K562 (cell line): ENCODE results near the gene TULP4. TPM values are rescaled to one million over a fixed set of nuclear protein-coding genes. Genes with fewer than 3 reads are reported as not detected.

Experiments
- ARNT ChIP-seq, 2 experiments: fragments of 450-650 bp; IDR thresholded peaks; 2 replicates each; pipeline ENCODE4 v1.6.1; 2016; ENCODE audit warnings: mild to moderate bottlenecking in 1 of 2
- CREM ChIP-seq: IDR thresholded peaks from 2 replicates; pipeline ENCODE4 v1.6.1; 2014; ENCODE audit warnings: antibody characterized with exemption, low read depth
- DACH1 ChIP-seq: fragments of 450-650 bp; IDR thresholded peaks from 2 replicates; pipeline ENCODE4 v1.6.1; 2018; ENCODE audit not compliant: partially characterized antibody
- ERF ChIP-seq: fragments of 450-650 bp; formaldehyde crosslinking; IDR thresholded peaks from 2 replicates; pipeline ENCODE4 v1.4.0; 2020; ENCODE audit warnings: mild to moderate bottlenecking, mixed read lengths
- FOXJ3 ChIP-seq: sonication (generic); formaldehyde crosslinking; IDR thresholded peaks from 2 replicates; pipeline ENCODE4 v1.4.0; 2020; ENCODE audit warnings: mild to moderate bottlenecking, missing genetic modification reagents
- GATAD2B ChIP-seq: fragments of 450-650 bp; IDR thresholded peaks from 2 replicates; pipeline ENCODE4 v1.6.1; 2017; ENCODE audit warnings: mild to moderate bottlenecking, borderline replicate concordance
- ILF3 ChIP-seq: fragments of 450-650 bp; IDR thresholded peaks from 2 replicates; pipeline ENCODE4 v1.6.1; 2018; ENCODE audit warnings: antibody characterized with exemption, mild to moderate bottlenecking, moderate library complexity, borderline replicate concordance
- NR1H2 ChIP-seq: sonication (generic); formaldehyde crosslinking; IDR thresholded peaks from 2 replicates; pipeline ENCODE4 v1.4.0; 2020; ENCODE audit warnings: mild to moderate bottlenecking, missing genetic modification reagents
- PCBP1 ChIP-seq: fragments of 200-400 bp; formaldehyde crosslinking; IDR thresholded peaks from 2 replicates; pipeline ENCODE4 v1.6.1; 2018; ENCODE audit warnings: mild to moderate bottlenecking, low read depth, low read length; ENCODE audit not compliant: poor library complexity, severe bottlenecking
- PRMT5 ChIP-seq: sonication (generic); formaldehyde crosslinking; IDR thresholded peaks from 2 replicates; pipeline ENCODE4 v1.5.0; 2020; ENCODE audit warnings: missing genetic modification reagents
- SNIP1 ChIP-seq: fragments of 450-650 bp; IDR thresholded peaks from 2 replicates; pipeline ENCODE4 v1.7.1; 2017; ENCODE audit warnings: low read depth, mild to moderate bottlenecking
- YY1 ChIP-seq, 3 experiments: IDR thresholded peaks; 2 replicates each; pipeline ENCODE4 v1.6.1; 2011; ENCODE audit warnings: low read length in 2 of 3, mild to moderate bottlenecking in 2 of 3, moderate library complexity in 2 of 3, borderline replicate concordance in 1 of 3, control low read depth in 1 of 3, low read depth in 1 of 3; ENCODE audit not compliant: insufficient read depth in 3 of 3, insufficient replicate concordance in 2 of 3, control insufficient read depth in 1 of 3, insufficient read length in 1 of 3; ENCODE audit errors: extremely low read depth in 1 of 3
- ZBTB11 ChIP-seq, 3 experiments: fragments of 200-800 bp in 1 of 3; fragments of 250-450 bp in 1 of 3; fragments of 450-650 bp in 1 of 3; sonication (Bioruptor Pico) in 1 of 3; sonication (Bioruptor generic) in 1 of 3; formaldehyde crosslinking in 1 of 3; IDR thresholded peaks; 2 replicates each; pipeline versions ENCODE4 v1.6.1 to v1.8.0; 2016 to 2022; ENCODE audit warnings: mild to moderate bottlenecking in 2 of 3, missing genetic modification characterization in 2 of 3, missing compliant biosample characterization in 1 of 3, moderate library complexity in 1 of 3
- ZNF316 ChIP-seq: fragments of 450-650 bp; IDR thresholded peaks from 2 replicates; pipeline ENCODE4 v1.6.1; 2016
- polyA plus RNA-seq, 8 experiments: library from polyadenylated mRNA; depleted of rRNA in 4 of 8; stranded (reverse) in 5 of 8; unstranded in 3 of 8; fragments of >200 nt; fragmentation: Nextera tagmentation in 2 of 8; fragmentation: Illumina TruSeq in 1 of 8; extraction: Ambion mirVana in 2 of 8; extraction: Trizol in 1 of 8; gene quantifications; 2 replicates each; pipeline versions ENCODE4 v1.2.1 to v1.2.3, GENCODE V29; 2011 to 2014; ENCODE audit warnings: inconsistent platforms in 1 of 8, missing spikeins in 1 of 8
- total RNA-seq, 7 experiments: library from RNA; depleted of rRNA in 6 of 7; stranded (reverse); fragments of >200 nt in 6 of 7; fragmentation: Illumina TruSeq in 2 of 7; extraction: Trizol in 2 of 7; gene quantifications; 2 replicates each; pipeline versions ENCODE4 v1.2.1 to v1.2.3, GENCODE V29; 2011 to 2021; ENCODE audit warnings: low replicate concordance in 1 of 7
- TF ChIP-seq, protein P1 (sequence below): fragments of 250-450 bp; sonication (Bioruptor Pico); IDR thresholded peaks from 2 replicates; pipeline ENCODE4 v1.5.0; 2020; ENCODE audit warnings: mild to moderate bottlenecking
- TF ChIP-seq, protein P2 (sequence below): fragments of 250-450 bp; sonication (Bioruptor Pico); IDR thresholded peaks from 2 replicates; pipeline ENCODE4 v1.5.0; 2021
- TF ChIP-seq, protein P3 (sequence below): fragments of 150-350 bp; IDR thresholded peaks from 2 replicates; pipeline ENCODE4 v1.6.1; 2014; ENCODE audit warnings: low read depth, mild to moderate bottlenecking, low read length, borderline replicate concordance

TULP4 gene
- total and polyA plus RNA-seq, 9 of the 15 experiments (the other 6 are each of a cell fraction or from before 2014, with no cell fraction given), result 1.2 to 50.4 (median 11.0) TPM

- TF ChIP-seq ERF (CRISPR knock-in tag) (no peak), ZNF316 (no peak), PRMT5 (peak; percentile 92), DACH1 (no peak), SNIP1 (no peak), ILF3 (no peak), GATAD2B (peak; percentile 38; the same call in 1 of the 2 replicates), FOXJ3 (CRISPR knock-in tag) (no peak), CREM (no peak; the same call in 1 of the 2 replicates), NR1H2 (CRISPR knock-in tag) (no peak), YY1 (IDR thresholded peaks at IDR 0.05; ENCODE audit: borderline replicate concordance in 1 of 3, control insufficient read depth in 1 of 3, extremely low read depth in 1 of 3, insufficient read depth in 3 of 3, insufficient read length in 1 of 3, insufficient replicate concordance in 2 of 3, low read depth in 1 of 3, low read length in 2 of 3) (peak in 2 of 3 experiments; percentile 65 to 82), ZBTB11 (CRISPR knock-in tag; IDR thresholded peaks at IDR 0.05) (peak in 1 of 3 experiments; percentile 60; a peak in 1 of 6 replicates), ARNT (IDR thresholded peaks at IDR 0.05) (no peak), PCBP1 (no peak)
- TF ChIP-seq, protein P1, sequence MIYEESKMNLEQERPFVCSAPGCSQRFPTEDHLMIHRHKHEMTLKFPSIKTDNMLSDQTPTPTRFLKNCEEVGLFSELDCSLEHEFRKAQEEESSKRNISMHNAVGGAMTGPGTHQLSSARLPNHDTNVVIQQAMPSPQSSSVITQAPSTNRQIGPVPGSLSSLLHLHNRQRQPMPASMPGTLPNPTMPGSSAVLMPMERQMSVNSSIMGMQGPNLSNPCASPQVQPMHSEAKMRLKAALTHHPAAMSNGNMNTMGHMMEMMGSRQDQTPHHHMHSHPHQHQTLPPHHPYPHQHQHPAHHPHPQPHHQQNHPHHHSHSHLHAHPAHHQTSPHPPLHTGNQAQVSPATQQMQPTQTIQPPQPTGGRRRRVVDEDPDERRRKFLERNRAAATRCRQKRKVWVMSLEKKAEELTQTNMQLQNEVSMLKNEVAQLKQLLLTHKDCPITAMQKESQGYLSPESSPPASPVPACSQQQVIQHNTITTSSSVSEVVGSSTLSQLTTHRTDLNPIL (CRISPR knock-in tag), result no peak
- TF ChIP-seq, protein P2, sequence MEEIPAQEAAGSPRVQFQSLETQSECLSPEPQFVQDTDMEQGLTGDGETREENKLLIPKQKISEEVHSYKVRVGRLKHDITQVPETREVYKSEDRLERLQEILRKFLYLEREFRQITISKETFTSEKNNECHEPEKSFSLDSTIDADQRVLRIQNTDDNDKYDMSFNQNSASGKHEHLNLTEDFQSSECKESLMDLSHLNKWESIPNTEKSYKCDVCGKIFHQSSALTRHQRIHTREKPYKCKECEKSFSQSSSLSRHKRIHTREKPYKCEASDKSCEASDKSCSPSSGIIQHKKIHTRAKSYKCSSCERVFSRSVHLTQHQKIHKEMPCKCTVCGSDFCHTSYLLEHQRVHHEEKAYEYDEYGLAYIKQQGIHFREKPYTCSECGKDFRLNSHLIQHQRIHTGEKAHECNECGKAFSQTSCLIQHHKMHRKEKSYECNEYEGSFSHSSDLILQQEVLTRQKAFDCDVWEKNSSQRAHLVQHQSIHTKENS (CRISPR knock-in tag), result no peak
- TF ChIP-seq, protein P3, sequence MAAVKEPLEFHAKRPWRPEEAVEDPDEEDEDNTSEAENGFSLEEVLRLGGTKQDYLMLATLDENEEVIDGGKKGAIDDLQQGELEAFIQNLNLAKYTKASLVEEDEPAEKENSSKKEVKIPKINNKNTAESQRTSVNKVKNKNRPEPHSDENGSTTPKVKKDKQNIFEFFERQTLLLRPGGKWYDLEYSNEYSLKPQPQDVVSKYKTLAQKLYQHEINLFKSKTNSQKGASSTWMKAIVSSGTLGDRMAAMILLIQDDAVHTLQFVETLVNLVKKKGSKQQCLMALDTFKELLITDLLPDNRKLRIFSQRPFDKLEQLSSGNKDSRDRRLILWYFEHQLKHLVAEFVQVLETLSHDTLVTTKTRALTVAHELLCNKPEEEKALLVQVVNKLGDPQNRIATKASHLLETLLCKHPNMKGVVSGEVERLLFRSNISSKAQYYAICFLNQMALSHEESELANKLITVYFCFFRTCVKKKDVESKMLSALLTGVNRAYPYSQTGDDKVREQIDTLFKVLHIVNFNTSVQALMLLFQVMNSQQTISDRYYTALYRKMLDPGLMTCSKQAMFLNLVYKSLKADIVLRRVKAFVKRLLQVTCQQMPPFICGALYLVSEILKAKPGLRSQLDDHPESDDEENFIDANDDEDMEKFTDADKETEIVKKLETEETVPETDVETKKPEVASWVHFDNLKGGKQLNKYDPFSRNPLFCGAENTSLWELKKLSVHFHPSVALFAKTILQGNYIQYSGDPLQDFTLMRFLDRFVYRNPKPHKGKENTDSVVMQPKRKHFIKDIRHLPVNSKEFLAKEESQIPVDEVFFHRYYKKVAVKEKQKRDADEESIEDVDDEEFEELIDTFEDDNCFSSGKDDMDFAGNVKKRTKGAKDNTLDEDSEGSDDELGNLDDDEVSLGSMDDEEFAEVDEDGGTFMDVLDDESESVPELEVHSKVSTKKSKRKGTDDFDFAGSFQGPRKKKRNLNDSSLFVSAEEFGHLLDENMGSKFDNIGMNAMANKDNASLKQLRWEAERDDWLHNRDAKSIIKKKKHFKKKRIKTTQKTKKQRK, result no peak
Measured at GRCh38 chr6:158536084-158536890, 224.0 kb downstream of the TULP4 start (continued).
